ENCODE measurements around the gene SEMA4D. TPM values are rescaled to one million over a fixed set of nuclear protein-coding genes. Genes with fewer than 3 reads are reported as not detected.

SEMA4D gene
- total RNA-seq, 2 experiments from 2014 or later: 334 to 336 TPM

GRCh38 chr9:89512382-89512781 is 14.5 kb upstream of the SEMA4D start:
- peaks cover 48% of the 10 kb centered on the region for H3K4me1 Mint-ChIP-seq
- ChIA-PET POLR2A (no interaction called here), CTCF (interaction anchor here (1.1 to 1.7 kb wide), 6 partner anchors 9 to 37 kb away, joined by 3 to 6 read pairs (median 4); no protein-coding TSS in a partner anchor)
- no peak for DNase-seq
- H3K36me3 Mint-ChIP-seq (ENCODE audit: low read depth): no peaks in the 10 kb centered on the region
- H3K9me3 Mint-ChIP-seq: peaks cover 7% of the 10 kb centered on the region
- no peak overlapping the region for H3K27ac Mint-ChIP-seq
- no peak overlapping the region for H3K4me3 Mint-ChIP-seq
- no peaks in the 10 kb centered on the region for H3K27me3 Mint-ChIP-seq

DNA sequence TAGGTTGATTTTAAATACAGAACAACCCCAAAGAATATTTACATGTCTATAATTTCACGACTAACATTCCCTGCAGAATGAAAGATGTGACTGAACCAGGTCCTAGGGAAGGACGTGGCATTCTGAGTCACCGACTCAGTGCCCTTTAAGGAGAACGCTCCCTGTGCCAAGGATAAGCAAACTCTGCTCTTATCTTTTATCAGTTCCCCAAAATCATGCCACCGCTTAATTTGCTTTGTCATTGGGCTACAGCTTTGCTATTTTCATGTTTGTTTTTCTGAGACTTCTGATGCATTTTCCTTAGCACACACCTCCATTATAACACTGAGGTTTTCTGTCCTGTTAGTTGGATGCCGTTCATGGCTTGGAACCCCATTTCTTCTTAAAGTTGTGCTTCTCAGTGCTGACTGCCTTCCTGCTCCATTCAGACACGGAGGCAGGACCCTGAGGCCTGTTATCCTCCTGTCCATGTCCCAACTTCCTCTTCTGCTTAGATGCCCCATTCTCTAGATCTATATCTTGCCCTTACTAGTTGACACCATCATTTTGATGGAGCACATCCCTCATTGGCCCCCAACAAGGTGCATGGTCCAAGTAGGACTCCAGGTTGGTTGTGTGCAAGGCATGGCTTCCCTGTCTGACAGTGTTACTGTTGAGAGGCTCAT is 11.2 kb upstream of the SEMA4D start:
- ChIA-PET CTCF (interaction anchor here (1.0 to 5.9 kb wide), 3 partner anchors 12 to 21 kb away, joined by 3 to 38 read pairs (median 4); no protein-coding TSS in a partner anchor), POLR2A (interaction anchor here (0.6 kb wide), 1 partner anchor 86 kb away, joined by 3 read pairs; no protein-coding TSS in a partner anchor)
- H3K4me1 Mint-ChIP-seq: peaks cover 68% of the 10 kb centered on the region
- no peak for DNase-seq
- peaks cover 2% of the 10 kb centered on the region for H3K36me3 Mint-ChIP-seq (ENCODE audit: low read depth)
- H3K27me3 Mint-ChIP-seq: no peaks in the 10 kb centered on the region
- H3K4me3 Mint-ChIP-seq: no peak overlapping the region
- peaks cover 7% of the 10 kb centered on the region for H3K9me3 Mint-ChIP-seq
- H3K27ac Mint-ChIP-seq: no peak overlapping the region

- Mint-ChIP-seq H3K27ac (no peak overlapping the region), H3K9me3 (peaks cover 7% of the 10 kb centered on the region), H3K27me3 (no peaks in the 10 kb centered on the region), H3K4me3 (no peak overlapping the region), H3K4me1 (peaks cover 84% of the 10 kb centered on the region), H3K36me3 (ENCODE audit: low read depth) (peaks cover 4% of the 10 kb centered on the region)
- no peak for DNase-seq
- CTCF ChIA-PET: interaction anchor here (0.7 to 5.9 kb wide), 2 partner anchors 15 to 43 kb away, joined by 3 to 38 read pairs; no protein-coding TSS in a partner anchor
- POLR2A ChIA-PET: no interaction called here
These were observed 8.0 kb upstream of the SEMA4D start for GRCh38 chr9:89505911-89506310.

DNA sequence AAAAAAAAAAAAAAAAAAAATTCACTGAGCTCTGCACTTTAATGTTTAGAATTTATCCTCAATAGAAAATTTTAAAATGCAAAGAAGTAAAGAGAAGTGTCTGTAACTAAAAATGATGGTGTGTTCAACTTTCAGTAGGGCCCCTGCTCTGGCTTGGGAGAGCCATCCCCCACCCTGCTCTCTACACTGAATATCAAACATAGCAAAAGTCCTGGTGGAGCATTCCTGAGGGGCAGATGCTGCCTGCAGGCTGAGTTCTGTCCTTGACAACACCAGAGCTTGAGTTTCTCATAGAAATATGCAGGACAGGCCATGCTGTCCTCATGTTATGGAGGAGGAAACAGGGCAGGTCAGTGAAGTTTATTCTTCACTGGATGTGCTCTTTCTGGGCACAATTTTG is 7.1 kb upstream of the SEMA4D start:
- CTCF ChIA-PET: no interaction called here
- no peak overlapping the region for H3K27ac Mint-ChIP-seq
- POLR2A ChIA-PET: no interaction called here

DNA sequence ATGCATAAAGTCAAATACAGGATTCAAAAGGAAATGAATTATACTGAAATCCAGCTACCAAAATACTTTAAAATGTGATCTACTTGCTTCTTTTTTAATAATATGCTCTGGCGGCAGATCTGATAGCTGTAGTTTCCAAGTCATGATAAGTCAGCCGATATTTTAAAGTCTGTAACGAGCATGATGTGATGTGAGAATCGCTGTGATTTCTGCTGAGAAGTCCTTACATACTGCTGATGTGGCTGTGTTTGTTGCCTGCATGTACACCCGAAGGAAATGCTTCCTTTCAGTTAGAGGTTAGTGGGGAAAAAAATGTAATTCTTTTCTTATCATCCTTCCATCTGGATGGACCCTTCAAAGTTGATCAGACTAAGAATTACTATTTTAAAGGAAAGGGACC is 4.8 kb upstream of the SEMA4D start:
- ChIA-PET CTCF (interaction anchor here (0.9 to 2.1 kb wide), 11 partner anchors 8 to 46 kb away, joined by 3 to 8 read pairs (median 4); no protein-coding TSS in a partner anchor), POLR2A (interaction anchor here (1.1 kb wide), 1 partner anchor 25 kb away, joined by 3 read pairs; no protein-coding TSS in a partner anchor)
- H3K4me1 Mint-ChIP-seq: peaks cover 81% of the 10 kb centered on the region
- no peak for DNase-seq
- H3K9me3 Mint-ChIP-seq: peaks cover 3% of the 10 kb centered on the region
- H3K27ac Mint-ChIP-seq: peak overlapping the region; percentile 89
- H3K4me3 Mint-ChIP-seq: peak overlapping the region; percentile 21
- peaks cover 6% of the 10 kb centered on the region for H3K36me3 Mint-ChIP-seq (ENCODE audit: low read depth)
- no peaks in the 10 kb centered on the region for H3K27me3 Mint-ChIP-seq

More for the DNA sequence above, 7.1 kb upstream of the SEMA4D start:
- Mint-ChIP-seq H3K36me3 (ENCODE audit: low read depth) (peaks cover 4% of the 10 kb centered on the region), H3K9me3 (peaks cover 7% of the 10 kb centered on the region), H3K4me3 (no peak overlapping the region), H3K4me1 (peaks cover 84% of the 10 kb centered on the region), H3K27me3 (no peaks in the 10 kb centered on the region)
- DNase-seq: no peak

GRCh38 chr9:89502038-89502601 is 4.2 kb upstream of the SEMA4D start:
- H3K36me3 Mint-ChIP-seq (ENCODE audit: low read depth): peaks cover 6% of the 10 kb centered on the region
- POLR2A ChIA-PET: no interaction called here
- DNase-seq: peak; percentile 49
- peak overlapping the region; percentile 89 for H3K27ac Mint-ChIP-seq
- H3K27me3 Mint-ChIP-seq: no peaks in the 10 kb centered on the region
- CTCF ChIA-PET: interaction anchor here (0.6 to 2.1 kb wide), 12 partner anchors 9 to 154 kb away, joined by 3 to 8 read pairs (median 4); no protein-coding TSS in a partner anchor
- peaks cover 75% of the 10 kb centered on the region for H3K4me1 Mint-ChIP-seq
- H3K9me3 Mint-ChIP-seq: no peaks in the 10 kb centered on the region
- peak overlapping the region; percentile 21 for H3K4me3 Mint-ChIP-seq

DNA sequence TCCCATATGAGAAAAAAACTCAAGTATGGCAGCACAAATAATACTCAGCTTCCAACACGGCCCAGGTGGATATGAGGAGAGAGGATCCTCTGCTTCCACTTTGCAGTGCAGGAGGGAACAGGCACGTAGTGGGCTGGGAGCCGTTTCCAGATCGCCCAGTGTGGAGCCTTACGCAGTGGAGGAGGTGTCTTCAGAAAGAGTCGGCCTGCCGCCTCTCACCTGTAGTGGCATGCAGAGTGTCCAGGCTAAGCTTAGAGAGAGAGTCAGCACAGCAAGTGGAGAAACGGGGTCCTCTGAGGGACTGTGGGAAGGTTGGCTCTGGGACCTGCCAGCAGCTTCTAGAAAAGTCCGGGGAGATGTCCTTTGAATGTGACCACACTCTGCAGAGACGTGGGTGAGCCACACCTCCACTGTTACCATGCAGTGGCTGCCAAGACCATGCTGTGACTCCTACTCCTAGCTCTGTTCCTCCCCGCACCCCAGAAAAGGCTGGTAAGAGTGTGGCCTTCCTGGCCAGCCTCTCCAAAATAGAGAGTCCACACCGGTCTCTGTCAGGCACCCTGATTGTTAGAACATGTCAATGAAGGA is 3.5 kb upstream of the SEMA4D start:
- Mint-ChIP-seq H3K4me3 (peak overlapping the region; percentile 23), H3K9me3 (no peaks in the 10 kb centered on the region), H3K27me3 (no peaks in the 10 kb centered on the region), H3K27ac (peak overlapping the region; percentile 89), H3K4me1 (peaks cover 68% of the 10 kb centered on the region), H3K36me3 (ENCODE audit: low read depth) (peaks cover 11% of the 10 kb centered on the region)
- POLR2A ChIA-PET: interaction anchor here (0.7 kb wide), 1 partner anchor 12 kb away, joined by 3 read pairs; no protein-coding TSS in a partner anchor
- no peak for DNase-seq
- CTCF ChIA-PET: interaction anchor here (0.6 to 2.1 kb wide), 10 partner anchors 9 to 153 kb away, joined by 3 to 8 read pairs (median 5); no protein-coding TSS in a partner anchor

- no peak overlapping the region for H3K27ac Mint-ChIP-seq
- ChIA-PET POLR2A (no interaction called here), CTCF (no interaction called here)
These were observed 2.1 kb upstream of the SEMA4D start for GRCh38 chr9:89500008-89500407.

DNA sequence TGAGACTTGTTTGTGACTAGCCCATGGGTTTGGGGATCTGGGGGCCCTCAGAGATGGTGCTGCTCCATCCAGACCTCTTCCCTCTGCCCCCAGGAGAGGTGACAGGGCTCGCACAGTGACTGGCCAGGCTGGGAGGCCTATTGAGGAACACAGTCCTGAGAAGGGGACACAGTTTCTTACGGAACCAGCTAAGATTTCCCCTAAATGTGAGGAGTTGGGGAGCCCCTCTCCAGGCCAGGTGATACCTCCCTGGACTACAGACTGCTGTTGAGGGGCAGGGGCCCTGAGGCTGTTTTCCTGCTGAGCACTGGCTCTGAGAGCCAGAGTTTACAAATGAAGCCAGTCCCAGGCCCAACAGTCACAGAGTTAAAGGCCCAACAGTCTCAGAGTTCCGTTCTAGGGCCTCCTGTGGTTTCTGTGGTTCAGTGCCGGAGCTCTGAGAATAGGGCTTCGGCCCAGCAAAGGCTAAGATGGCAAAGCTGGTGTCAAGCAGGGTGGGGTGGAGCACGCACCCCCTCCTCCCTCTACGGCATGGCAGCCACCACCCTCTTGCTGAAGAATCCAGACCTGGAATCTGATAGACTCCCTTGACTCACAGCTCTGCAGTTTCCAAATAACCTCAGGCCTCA is 1.1 kb upstream of the SEMA4D start:
- Mint-ChIP-seq H3K9me3 (no peaks in the 10 kb centered on the region), H3K27ac (peak overlapping the region; percentile 87), H3K4me3 (peak overlapping the region; percentile 87), H3K4me1 (peaks cover 79% of the 10 kb centered on the region), H3K27me3 (no peaks in the 10 kb centered on the region), H3K36me3 (ENCODE audit: low read depth) (peaks cover 32% of the 10 kb centered on the region)
- ChIA-PET POLR2A (no interaction called here), CTCF (interaction anchor here (0.7 to 1.4 kb wide), 6 partner anchors 10 to 76 kb away, joined by 3 to 7 read pairs (median 4); no protein-coding TSS in a partner anchor)
- peak; percentile 78 for DNase-seq

More at GRCh38 chr9:89500008-89500407, 2.1 kb upstream of the SEMA4D start:
- Mint-ChIP-seq H3K4me1 (peaks cover 73% of the 10 kb centered on the region), H3K27me3 (no peaks in the 10 kb centered on the region), H3K4me3 (no peak overlapping the region), H3K36me3 (ENCODE audit: low read depth) (peaks cover 22% of the 10 kb centered on the region), H3K9me3 (no peaks in the 10 kb centered on the region)
- no peak for DNase-seq

GRCh38 chr9:89497257-89497963 is 503 bp downstream of the SEMA4D start:
- Mint-ChIP-seq H3K27me3 (no peaks in the 10 kb centered on the region), H3K36me3 (ENCODE audit: low read depth) (peaks cover 42% of the 10 kb centered on the region), H3K9me3 (no peaks in the 10 kb centered on the region), H3K4me1 (peaks cover 80% of the 10 kb centered on the region), H3K4me3 (peak overlapping the region; percentile 99), H3K27ac (peak overlapping the region; percentile 94)
- ChIA-PET CTCF (interaction anchor here (1.3 to 1.6 kb wide), 2 partner anchors 11 to 69 kb away, joined by 3 to 6 read pairs; no protein-coding TSS in a partner anchor), POLR2A (no interaction called here)
- peak; percentile 59 for DNase-seq

DNA sequence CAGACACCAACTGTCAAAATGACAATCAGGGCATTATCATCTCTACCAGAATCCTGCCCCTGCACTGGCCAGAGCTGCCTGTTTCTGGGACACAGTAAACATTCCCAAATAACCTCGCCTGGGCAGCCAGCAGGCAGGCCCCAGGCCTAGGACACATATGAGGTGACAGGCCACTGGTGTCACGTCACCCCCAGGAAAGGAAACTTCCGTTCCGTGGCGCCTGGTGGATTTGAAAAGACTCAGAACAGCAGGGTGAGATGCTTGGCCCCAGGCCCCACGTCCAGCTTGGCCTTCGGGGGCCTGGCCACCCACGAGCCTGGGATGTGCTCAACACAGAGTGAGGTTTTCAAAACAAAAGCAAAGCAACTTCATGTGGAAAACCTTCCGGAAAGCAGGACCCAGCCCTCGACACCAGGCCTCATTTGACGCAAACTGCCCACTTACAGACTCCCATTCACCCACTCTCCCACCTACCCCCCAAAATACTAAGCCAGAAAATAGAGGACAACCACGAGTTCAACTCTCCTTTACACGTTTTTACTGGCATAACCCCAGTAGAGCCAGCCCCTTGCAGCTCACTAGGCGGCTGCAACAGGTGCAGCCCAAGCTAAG is 1.2 kb downstream of the SEMA4D start:
- H3K9me3 Mint-ChIP-seq: no peaks in the 10 kb centered on the region
- peak overlapping the region; percentile 94 for H3K27ac Mint-ChIP-seq
- peak; percentile 58 for DNase-seq
- peaks cover 48% of the 10 kb centered on the region for H3K36me3 Mint-ChIP-seq (ENCODE audit: low read depth)
- peaks cover 80% of the 10 kb centered on the region for H3K4me1 Mint-ChIP-seq
- peak overlapping the region; percentile 99 for H3K4me3 Mint-ChIP-seq
- ChIA-PET POLR2A (no interaction called here), CTCF (interaction anchor here (1.3 to 1.6 kb wide), 2 partner anchors 10 to 68 kb away, joined by 3 to 6 read pairs; no protein-coding TSS in a partner anchor)
- H3K27me3 Mint-ChIP-seq: no peaks in the 10 kb centered on the region

Data from activated CD4-positive, alpha-beta T cell treated with anti-CD3 and anti-CD28 coated beads, Interleukin-2, amount 10 ng/mL, durations not matched to agents 7 days and 5 days (primary cell).